Brain microvascular endothelial cell (primary cell): ENCODE data around the gene LRIG2.
"Not testable (repeated sequence)": the region's sequence is repeated elsewhere in the genome, so short reads cannot be mapped to it uniquely, and the experiment has no call there.

Experiments
- DNase-seq: peaks from one replicate; pipeline ENCODE4 v3.0.0-alpha.2; 2020
- H3K27ac ChIP-seq: fragments of 250-450 bp; sonication (Bioruptor Pico); 2 replicates; pipeline ENCODE4 v1.5.1; 2020; ENCODE audit warnings: mild to moderate bottlenecking, moderate library complexity
- H3K27me3 ChIP-seq: fragments of 250-450 bp; sonication (Bioruptor Pico); replicated peaks from 2 replicates; pipeline ENCODE4 v1.5.1; 2020; ENCODE audit warnings: mild to moderate bottlenecking
- H3K36me3 ChIP-seq: fragments of 250-450 bp; sonication (Bioruptor Pico); replicated peaks from 2 replicates; pipeline ENCODE4 v1.5.1; 2020; ENCODE audit warnings: mild to moderate bottlenecking
- H3K4me3 ChIP-seq: 2 replicates; pipeline ENCODE4 v1.5.1; 2011; ENCODE audit warnings: low read depth, mild to moderate bottlenecking, control low read depth, low read length, moderate library complexity
- CTCF ChIP-seq: IDR thresholded peaks from 2 replicates; pipeline ENCODE4 v1.5.1; 2011; ENCODE audit warnings: low read depth, mild to moderate bottlenecking, moderate library complexity, low read length, control low read depth, inconsistent platforms; ENCODE audit errors: missing control alignments
- in situ Hi-C: cut with HindIII; loops from 2 replicates; pipeline ENCODE4 v1.10.0; 2017; ENCODE audit warnings: low sequenced_read_pairs, low pct_ligation_motif_present

LRIG2 gene

GRCh38 chr1:113153116-113153803 lies 80.3 kb downstream of the LRIG2 start:
- Histone ChIP-seq H3K27me3 (no peaks in the 10 kb centered on the region), H3K27ac (no peak overlapping the region), H3K4me3 (no peak overlapping the region), H3K36me3 (no peaks in the 10 kb centered on the region)
- DNase-seq: no peak
- TF ChIP-seq CTCF: no peak
- in situ Hi-C loops: no loop called here

- DNase-seq: no peak
- no peak overlapping the region for H3K27ac ChIP-seq
- in situ Hi-C loops: no loop called here
- no peaks in the 10 kb centered on the region for H3K27me3 ChIP-seq
- H3K4me3 ChIP-seq: no peak overlapping the region
- no peaks in the 10 kb centered on the region for H3K36me3 ChIP-seq
- no peak for TF ChIP-seq CTCF
Observed at GRCh38 chr1:113156368-113156767, 83.4 kb downstream of the LRIG2 start.

GRCh38 chr1:113158743-113159142 lies 85.7 kb downstream of the LRIG2 start:
- H3K4me3 ChIP-seq, DNase-seq, H3K27ac ChIP-seq, H3K36me3 ChIP-seq, in situ Hi-C loops, H3K27me3 ChIP-seq: not testable (repeated sequence)

- Histone ChIP-seq H3K4me3 (no peak overlapping the region), H3K27me3 (no peaks in the 10 kb centered on the region), H3K36me3 (no peaks in the 10 kb centered on the region), H3K27ac (no peak overlapping the region)
- in situ Hi-C loops: no loop called here
- no peak for DNase-seq
- TF ChIP-seq CTCF: no peak
Observed at GRCh38 chr1:113166473-113166872, 93.5 kb downstream of the LRIG2 start.

GRCh38 chr1:113168946-113169345 lies 95.9 kb downstream of the LRIG2 start:
- TF ChIP-seq CTCF: no peak
- in situ Hi-C loops: no loop called here

GRCh38 chr1:113169591-113169990 lies 96.6 kb downstream of the LRIG2 start:
- Histone ChIP-seq H3K27me3 (no peaks in the 10 kb centered on the region), H3K36me3 (no peaks in the 10 kb centered on the region), H3K4me3 (no peak overlapping the region), H3K27ac (no peak overlapping the region)
- TF ChIP-seq CTCF: no peak
- in situ Hi-C loops: no loop called here
- no peak for DNase-seq

More at GRCh38 chr1:113168946-113169345, 95.9 kb downstream of the LRIG2 start:
- Histone ChIP-seq H3K36me3 (no peaks in the 10 kb centered on the region), H3K27me3 (no peaks in the 10 kb centered on the region), H3K4me3 (no peak overlapping the region), H3K27ac (no peak overlapping the region)
- DNase-seq: no peak
